Testis (tissue), 2 donors: ENCODE data around the gene VIT.
A peak's percentile ranks its signal among the peaks of the same experiment; 100 is the strongest.

Experiments used
- POLR2A ChIP-seq: fragments of 450-650 bp; IDR thresholded peaks from one replicate; pipeline ENCODE4 v1.6.1; 2017; ENCODE audit warnings: antibody characterized with exemption, mild to moderate bottlenecking, moderate library complexity
- TF ChIP-seq, protein P1 (sequence below), 3 experiments: fragments of 450-650 bp in 2 of 3; fragments of 200-600 bp in 1 of 3; sonication (generic) in 1 of 3; IDR thresholded peaks; one replicate each; pipeline ENCODE4 v1.5.1; 2016 to 2019; ENCODE audit warnings: antibody characterized with exemption in 3 of 3, mild to moderate bottlenecking in 2 of 3, moderate library complexity in 1 of 3

DNA sequence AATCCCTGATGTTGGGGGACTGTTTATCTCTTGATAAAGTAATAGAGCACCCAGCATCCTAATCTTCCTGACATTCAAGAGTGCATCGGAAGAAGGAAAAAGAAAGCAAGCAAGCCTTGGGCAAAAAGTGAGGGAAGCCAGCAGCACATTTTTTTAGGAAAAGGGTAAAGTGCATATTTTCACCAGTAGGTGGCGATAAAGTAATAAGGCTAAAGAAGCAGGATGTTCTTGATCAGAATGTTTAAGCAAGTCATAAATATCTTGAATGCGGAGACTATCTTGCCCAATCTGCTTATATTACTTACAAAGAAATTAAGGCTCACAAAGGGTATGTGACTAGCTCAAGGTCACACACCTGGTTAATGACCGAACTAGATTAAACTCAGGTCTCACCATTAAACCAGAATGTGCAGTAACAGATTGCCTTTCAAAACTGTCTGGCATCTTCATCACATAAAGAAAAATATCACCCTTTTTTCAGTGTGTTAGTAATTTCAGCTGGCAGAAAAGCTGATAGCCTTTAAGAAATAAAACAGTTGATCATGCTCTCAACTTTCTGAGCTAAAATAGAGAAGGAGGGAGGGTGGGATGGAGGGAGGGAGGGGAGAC, 83.8 kb downstream of the VIT start:
- no peak for TF ChIP-seq POLR2A
- TF ChIP-seq, protein P1, sequence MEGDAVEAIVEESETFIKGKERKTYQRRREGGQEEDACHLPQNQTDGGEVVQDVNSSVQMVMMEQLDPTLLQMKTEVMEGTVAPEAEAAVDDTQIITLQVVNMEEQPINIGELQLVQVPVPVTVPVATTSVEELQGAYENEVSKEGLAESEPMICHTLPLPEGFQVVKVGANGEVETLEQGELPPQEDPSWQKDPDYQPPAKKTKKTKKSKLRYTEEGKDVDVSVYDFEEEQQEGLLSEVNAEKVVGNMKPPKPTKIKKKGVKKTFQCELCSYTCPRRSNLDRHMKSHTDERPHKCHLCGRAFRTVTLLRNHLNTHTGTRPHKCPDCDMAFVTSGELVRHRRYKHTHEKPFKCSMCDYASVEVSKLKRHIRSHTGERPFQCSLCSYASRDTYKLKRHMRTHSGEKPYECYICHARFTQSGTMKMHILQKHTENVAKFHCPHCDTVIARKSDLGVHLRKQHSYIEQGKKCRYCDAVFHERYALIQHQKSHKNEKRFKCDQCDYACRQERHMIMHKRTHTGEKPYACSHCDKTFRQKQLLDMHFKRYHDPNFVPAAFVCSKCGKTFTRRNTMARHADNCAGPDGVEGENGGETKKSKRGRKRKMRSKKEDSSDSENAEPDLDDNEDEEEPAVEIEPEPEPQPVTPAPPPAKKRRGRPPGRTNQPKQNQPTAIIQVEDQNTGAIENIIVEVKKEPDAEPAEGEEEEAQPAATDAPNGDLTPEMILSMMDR (IDR thresholded peaks at IDR 0.05): peak; percentile 77 to 92 (median 86)
